HepG2 (cell line): ENCODE measurements around the gene SREBF1. TPM values are rescaled to one million over a fixed set of nuclear protein-coding genes. Genes with fewer than 3 reads are reported as not detected.

ENCODE experiments used
- ARNT ChIP-seq: fragments of 450-650 bp; IDR thresholded peaks from 2 replicates; pipeline ENCODE4 v1.6.1; 2017
- EEA1 ChIP-seq: sonication (generic); formaldehyde crosslinking; IDR thresholded peaks from 2 replicates; pipeline ENCODE4 v1.5.1; 2020; ENCODE audit warnings: mild to moderate bottlenecking, missing genetic modification reagents, borderline replicate concordance
- HMG20A ChIP-seq: IDR thresholded peaks from 2 replicates; pipeline ENCODE4 v1.6.1; 2016; ENCODE audit warnings: borderline replicate concordance
- HOXA3 ChIP-seq: sonication (generic); formaldehyde crosslinking; IDR thresholded peaks from 2 replicates; pipeline ENCODE4 v1.5.0; 2020; ENCODE audit warnings: missing genetic modification reagents
- MED1 ChIP-seq: sonication (generic); formaldehyde crosslinking; IDR thresholded peaks from 2 replicates; pipeline ENCODE4 v1.4.0; 2020; ENCODE audit warnings: missing genetic modification reagents
- POLR2AphosphoS5 ChIP-seq: IDR thresholded peaks from 2 replicates; pipeline ENCODE4 v1.6.1; 2012; ENCODE audit warnings: low read depth, low read length
- RAD21 ChIP-seq: fragments of 450-650 bp; formaldehyde crosslinking; IDR thresholded peaks from 2 replicates; pipeline ENCODE4 v1.5.0; 2020; ENCODE audit warnings: mild to moderate bottlenecking
- SALL1 ChIP-seq: sonication (generic); formaldehyde crosslinking; IDR thresholded peaks from 2 replicates; pipeline ENCODE4 v1.8.0; 2022; ENCODE audit warnings: mild to moderate bottlenecking, missing genetic modification reagents
- ZMAT3 ChIP-seq: sonication (generic); formaldehyde crosslinking; conservative IDR thresholded peaks from 2 replicates; pipeline ENCODE4 v1.7.0; 2021; ENCODE audit warnings: missing genetic modification reagents
- ZNF207 ChIP-seq: fragments of 450-650 bp; IDR thresholded peaks from 2 replicates; pipeline ENCODE4 v1.6.1; 2016; ENCODE audit warnings: antibody characterized with exemption, borderline replicate concordance
- ZNF484 ChIP-seq: sonication (generic); formaldehyde crosslinking; IDR thresholded peaks from 2 replicates; pipeline ENCODE4 v1.5.1; 2020; ENCODE audit warnings: mild to moderate bottlenecking, low read depth, missing genetic modification reagents, borderline replicate concordance
- ZNF629 ChIP-seq: sonication (generic); formaldehyde crosslinking; conservative IDR thresholded peaks from 2 replicates; pipeline ENCODE4 v1.5.0; 2020; ENCODE audit warnings: missing genetic modification reagents
- ZNF761 ChIP-seq: sonication (generic); formaldehyde crosslinking; conservative IDR thresholded peaks from 2 replicates; pipeline ENCODE4 v1.4.0; 2020; ENCODE audit warnings: mild to moderate bottlenecking, missing genetic modification reagents
- ZNF766 ChIP-seq: sonication (generic); formaldehyde crosslinking; IDR thresholded peaks from 2 replicates; pipeline ENCODE4 v1.5.0; 2020; ENCODE audit warnings: missing genetic modification reagents, borderline replicate concordance
- polyA plus RNA-seq, 8 experiments: library from polyadenylated mRNA; depleted of rRNA in 3 of 8; stranded (reverse) in 7 of 8; unstranded in 1 of 8; fragments of >200 nt; fragmentation: Illumina TruSeq in 4 of 8; extraction: Trizol in 4 of 8; gene quantifications; 2 replicates each; pipeline versions ENCODE4 v1.2.1 to v1.2.3, GENCODE V29; 2011 to 2016; ENCODE audit warnings: low read depth in 4 of 8, missing spikeins in 1 of 8, mixed read lengths in 1 of 8; ENCODE audit not compliant: insufficient read depth in 1 of 8
- total RNA-seq, 5 experiments: library from RNA; depleted of rRNA; stranded (reverse); fragments of >200 nt; fragmentation: Illumina TruSeq; extraction: Trizol; gene quantifications; 2 replicates each; pipeline ENCODE4 v1.2.3, GENCODE V29; 2016; ENCODE audit warnings: low read depth in 1 of 5
- TF ChIP-seq, protein P1 (sequence below): sonication (generic); formaldehyde crosslinking; IDR thresholded peaks from 2 replicates; pipeline ENCODE4 v1.8.1; 2023; ENCODE audit warnings: mild to moderate bottlenecking, inconsistent platforms, moderate library complexity, missing genetic modification reagents, borderline replicate concordance
- TF ChIP-seq, protein P2 (sequence below): IDR thresholded peaks from 2 replicates; pipeline ENCODE4 v1.6.1; 2016; ENCODE audit warnings: missing compliant biosample characterization, missing genetic modification reagents, borderline replicate concordance
- TF ChIP-seq, protein P3 (sequence below): sonication (generic); formaldehyde crosslinking; IDR thresholded peaks from 2 replicates; pipeline ENCODE4 v1.4.0; 2020; ENCODE audit warnings: mild to moderate bottlenecking, missing genetic modification reagents
- TF ChIP-seq, protein P4 (sequence below): sonication (generic); formaldehyde crosslinking; IDR thresholded peaks from 2 replicates; pipeline ENCODE4 v1.4.0; 2020; ENCODE audit warnings: missing genetic modification reagents, mild to moderate bottlenecking, borderline replicate concordance
- TF ChIP-seq, protein P5 (sequence below): IDR thresholded peaks from 2 replicates; pipeline ENCODE4 v1.6.1; 2012; ENCODE audit warnings: low read length, improper control_type of control experiment
- TF ChIP-seq, protein P6 (sequence below): sonication (generic); formaldehyde crosslinking; IDR thresholded peaks from 2 replicates; pipeline ENCODE4 v1.4.0; 2020; ENCODE audit warnings: missing genetic modification reagents

The SREBF1 gene
- total and polyA plus RNA-seq, 2 of the 13 experiments (the other 11 are each of a cell fraction or from before 2014, with no cell fraction given): 34.3 to 38.0 TPM

DNA sequence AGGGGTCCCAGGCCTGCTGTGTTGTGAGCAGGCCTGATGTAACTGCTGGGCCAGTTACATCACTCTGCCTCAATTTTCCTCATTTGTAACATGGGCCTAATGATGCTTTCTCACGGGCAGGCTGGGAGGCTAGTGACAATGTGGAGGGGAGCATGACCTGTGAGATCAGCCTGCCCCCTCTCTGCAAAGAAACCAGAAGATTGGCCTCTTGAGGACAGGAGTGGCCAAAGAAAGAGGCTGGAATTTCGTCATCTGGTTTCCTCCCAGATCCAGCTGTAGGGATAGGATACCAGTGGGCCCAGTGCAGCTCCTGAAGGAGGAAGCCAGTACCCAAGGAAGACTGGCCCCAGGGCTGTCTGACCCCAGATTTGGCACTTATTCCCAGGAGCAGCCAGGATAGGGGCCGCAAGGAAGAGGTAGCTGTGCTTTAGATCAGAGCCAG lies 615 bp upstream of the SREBF1 start (continued):
- TF ChIP-seq, protein P1, sequence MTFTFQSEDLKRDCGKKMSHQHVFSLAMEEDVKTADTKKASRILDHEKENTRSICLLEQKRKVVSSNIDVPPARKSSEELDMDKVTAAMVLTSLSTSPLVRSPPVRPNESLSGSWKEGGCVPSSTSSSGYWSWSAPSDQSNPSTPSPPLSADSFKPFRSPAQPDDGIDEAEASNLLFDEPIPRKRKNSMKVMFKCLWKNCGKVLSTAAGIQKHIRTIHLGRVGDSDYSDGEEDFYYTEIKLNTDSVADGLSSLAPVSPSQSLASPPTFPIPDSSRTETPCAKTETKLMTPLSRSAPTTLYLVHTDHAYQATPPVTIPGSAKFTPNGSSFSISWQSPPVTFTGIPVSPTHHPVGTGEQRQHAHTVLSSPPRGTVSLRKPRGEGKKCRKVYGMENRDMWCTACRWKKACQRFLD: no peak
- TF ChIP-seq HOXA3 (peak; percentile 9), ZMAT3 (CRISPR knock-in tag) (no peak), ZNF484 (CRISPR knock-in tag) (no peak), POLR2AphosphoS5 (peak; percentile 9; the same call in 1 of the 2 replicates), SALL1 (peak; percentile 11; the same call in 1 of the 2 replicates), ZNF207 (no peak), HMG20A (CRISPR knock-in tag) (no peak), EEA1 (CRISPR knock-in tag) (no peak), ZNF629 (CRISPR knock-in tag) (peak; percentile 93), ARNT (no peak), RAD21 (CRISPR knock-in tag) (no peak), MED1 (no peak; the same call in 1 of the 2 replicates), ZNF766 (CRISPR knock-in tag) (peak; percentile 73; the same call in 1 of the 2 replicates), ZNF761 (CRISPR knock-in tag) (no peak; the same call in 1 of the 2 replicates)
- TF ChIP-seq, protein P2, sequence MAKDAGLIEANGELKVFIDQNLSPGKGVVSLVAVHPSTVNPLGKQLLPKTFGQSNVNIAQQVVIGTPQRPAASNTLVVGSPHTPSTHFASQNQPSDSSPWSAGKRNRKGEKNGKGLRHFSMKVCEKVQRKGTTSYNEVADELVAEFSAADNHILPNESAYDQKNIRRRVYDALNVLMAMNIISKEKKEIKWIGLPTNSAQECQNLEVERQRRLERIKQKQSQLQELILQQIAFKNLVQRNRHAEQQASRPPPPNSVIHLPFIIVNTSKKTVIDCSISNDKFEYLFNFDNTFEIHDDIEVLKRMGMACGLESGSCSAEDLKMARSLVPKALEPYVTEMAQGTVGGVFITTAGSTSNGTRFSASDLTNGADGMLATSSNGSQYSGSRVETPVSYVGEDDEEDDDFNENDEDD (CRISPR knock-in tag): no peak
- TF ChIP-seq, protein P3, sequence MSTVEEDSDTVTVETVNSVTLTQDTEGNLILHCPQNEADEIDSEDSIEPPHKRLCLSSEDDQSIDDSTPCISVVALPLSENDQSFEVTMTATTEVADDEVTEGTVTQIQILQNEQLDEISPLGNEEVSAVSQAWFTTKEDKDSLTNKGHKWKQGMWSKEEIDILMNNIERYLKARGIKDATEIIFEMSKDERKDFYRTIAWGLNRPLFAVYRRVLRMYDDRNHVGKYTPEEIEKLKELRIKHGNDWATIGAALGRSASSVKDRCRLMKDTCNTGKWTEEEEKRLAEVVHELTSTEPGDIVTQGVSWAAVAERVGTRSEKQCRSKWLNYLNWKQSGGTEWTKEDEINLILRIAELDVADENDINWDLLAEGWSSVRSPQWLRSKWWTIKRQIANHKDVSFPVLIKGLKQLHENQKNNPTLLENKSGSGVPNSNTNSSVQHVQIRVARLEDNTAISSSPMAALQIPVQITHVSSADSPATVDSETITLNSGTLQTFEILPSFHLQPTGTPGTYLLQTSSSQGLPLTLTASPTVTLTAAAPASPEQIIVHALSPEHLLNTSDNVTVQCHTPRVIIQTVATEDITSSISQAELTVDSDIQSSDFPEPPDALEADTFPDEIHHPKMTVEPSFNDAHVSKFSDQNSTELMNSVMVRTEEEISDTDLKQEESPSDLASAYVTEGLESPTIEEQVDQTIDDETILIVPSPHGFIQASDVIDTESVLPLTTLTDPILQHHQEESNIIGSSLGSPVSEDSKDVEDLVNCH (CRISPR knock-in tag): no peak
- TF ChIP-seq, protein P4, sequence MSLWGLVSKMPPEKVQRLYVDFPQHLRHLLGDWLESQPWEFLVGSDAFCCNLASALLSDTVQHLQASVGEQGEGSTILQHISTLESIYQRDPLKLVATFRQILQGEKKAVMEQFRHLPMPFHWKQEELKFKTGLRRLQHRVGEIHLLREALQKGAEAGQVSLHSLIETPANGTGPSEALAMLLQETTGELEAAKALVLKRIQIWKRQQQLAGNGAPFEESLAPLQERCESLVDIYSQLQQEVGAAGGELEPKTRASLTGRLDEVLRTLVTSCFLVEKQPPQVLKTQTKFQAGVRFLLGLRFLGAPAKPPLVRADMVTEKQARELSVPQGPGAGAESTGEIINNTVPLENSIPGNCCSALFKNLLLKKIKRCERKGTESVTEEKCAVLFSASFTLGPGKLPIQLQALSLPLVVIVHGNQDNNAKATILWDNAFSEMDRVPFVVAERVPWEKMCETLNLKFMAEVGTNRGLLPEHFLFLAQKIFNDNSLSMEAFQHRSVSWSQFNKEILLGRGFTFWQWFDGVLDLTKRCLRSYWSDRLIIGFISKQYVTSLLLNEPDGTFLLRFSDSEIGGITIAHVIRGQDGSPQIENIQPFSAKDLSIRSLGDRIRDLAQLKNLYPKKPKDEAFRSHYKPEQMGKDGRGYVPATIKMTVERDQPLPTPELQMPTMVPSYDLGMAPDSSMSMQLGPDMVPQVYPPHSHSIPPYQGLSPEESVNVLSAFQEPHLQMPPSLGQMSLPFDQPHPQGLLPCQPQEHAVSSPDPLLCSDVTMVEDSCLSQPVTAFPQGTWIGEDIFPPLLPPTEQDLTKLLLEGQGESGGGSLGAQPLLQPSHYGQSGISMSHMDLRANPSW (CRISPR knock-in tag): no peak
- TF ChIP-seq, protein P5, sequence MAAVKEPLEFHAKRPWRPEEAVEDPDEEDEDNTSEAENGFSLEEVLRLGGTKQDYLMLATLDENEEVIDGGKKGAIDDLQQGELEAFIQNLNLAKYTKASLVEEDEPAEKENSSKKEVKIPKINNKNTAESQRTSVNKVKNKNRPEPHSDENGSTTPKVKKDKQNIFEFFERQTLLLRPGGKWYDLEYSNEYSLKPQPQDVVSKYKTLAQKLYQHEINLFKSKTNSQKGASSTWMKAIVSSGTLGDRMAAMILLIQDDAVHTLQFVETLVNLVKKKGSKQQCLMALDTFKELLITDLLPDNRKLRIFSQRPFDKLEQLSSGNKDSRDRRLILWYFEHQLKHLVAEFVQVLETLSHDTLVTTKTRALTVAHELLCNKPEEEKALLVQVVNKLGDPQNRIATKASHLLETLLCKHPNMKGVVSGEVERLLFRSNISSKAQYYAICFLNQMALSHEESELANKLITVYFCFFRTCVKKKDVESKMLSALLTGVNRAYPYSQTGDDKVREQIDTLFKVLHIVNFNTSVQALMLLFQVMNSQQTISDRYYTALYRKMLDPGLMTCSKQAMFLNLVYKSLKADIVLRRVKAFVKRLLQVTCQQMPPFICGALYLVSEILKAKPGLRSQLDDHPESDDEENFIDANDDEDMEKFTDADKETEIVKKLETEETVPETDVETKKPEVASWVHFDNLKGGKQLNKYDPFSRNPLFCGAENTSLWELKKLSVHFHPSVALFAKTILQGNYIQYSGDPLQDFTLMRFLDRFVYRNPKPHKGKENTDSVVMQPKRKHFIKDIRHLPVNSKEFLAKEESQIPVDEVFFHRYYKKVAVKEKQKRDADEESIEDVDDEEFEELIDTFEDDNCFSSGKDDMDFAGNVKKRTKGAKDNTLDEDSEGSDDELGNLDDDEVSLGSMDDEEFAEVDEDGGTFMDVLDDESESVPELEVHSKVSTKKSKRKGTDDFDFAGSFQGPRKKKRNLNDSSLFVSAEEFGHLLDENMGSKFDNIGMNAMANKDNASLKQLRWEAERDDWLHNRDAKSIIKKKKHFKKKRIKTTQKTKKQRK: no peak
- TF ChIP-seq, protein P6, sequence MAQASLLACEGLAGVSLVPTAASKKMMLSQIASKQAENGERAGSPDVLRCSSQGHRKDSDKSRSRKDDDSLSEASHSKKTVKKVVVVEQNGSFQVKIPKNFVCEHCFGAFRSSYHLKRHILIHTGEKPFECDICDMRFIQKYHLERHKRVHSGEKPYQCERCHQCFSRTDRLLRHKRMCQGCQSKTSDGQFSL: 0 out of 2 replicates have a peak, but pooled peaks have one; percentile 10
